Activated CD8-positive, alpha-beta memory T cell treated with anti-CD3 and anti-CD28 coated beads, Interleukin-2, amount 50 U/mL, for 4 hours (primary cell): ENCODE measurements around the gene ITGA8.
"Not testable (repeated sequence)": the region's sequence is repeated elsewhere in the genome, so short reads cannot be mapped to it uniquely, and the experiment has no call there.

Source experiments
- DNase-seq: peaks from one replicate; pipeline ENCODE4 v3.0.0-alpha.2; 2020

ITGA8 gene

GRCh38 chr10:15603446-15604011 lies 116.2 kb downstream of the ITGA8 start:
- DNase-seq: no peak

GRCh38 chr10:15601819-15602218 lies 117.9 kb downstream of the ITGA8 start:
- no peak for DNase-seq

- no peak for DNase-seq
Measured at GRCh38 chr10:15595260-15595659, 124.5 kb downstream of the ITGA8 start.

- DNase-seq: no peak
Measured at GRCh38 chr10:15591937-15592336, 127.8 kb downstream of the ITGA8 start.

GRCh38 chr10:15591431-15591830 lies 128.3 kb downstream of the ITGA8 start:
- no peak for DNase-seq

- no peak for DNase-seq
Measured at GRCh38 chr10:15588635-15589508, 130.8 kb downstream of the ITGA8 start.

DNA sequence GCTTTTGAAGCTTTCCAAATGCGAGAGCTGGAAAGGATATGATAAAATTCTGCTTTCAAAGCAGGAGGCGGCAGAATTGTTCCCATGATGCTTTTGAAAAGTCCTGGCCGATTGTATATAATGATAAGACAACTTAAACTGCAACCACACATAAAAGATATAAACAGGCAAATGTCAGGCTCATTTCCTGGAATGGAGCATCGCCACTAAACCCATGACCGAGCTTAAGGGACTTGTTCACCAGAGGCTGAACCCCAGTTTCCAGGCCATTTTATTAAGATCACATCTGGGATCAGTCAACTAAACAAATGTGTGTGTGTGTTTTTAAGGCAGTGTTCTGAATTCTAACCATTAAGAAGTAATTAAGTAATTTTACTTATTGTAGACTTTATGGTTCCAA lies 131.6 kb downstream of the ITGA8 start:
- no peak for DNase-seq

GRCh38 chr10:15587271-15587670 lies 132.5 kb downstream of the ITGA8 start:
- no peak for DNase-seq

- DNase-seq: no peak
Measured at GRCh38 chr10:15585303-15585715, 134.4 kb downstream of the ITGA8 start.

DNA sequence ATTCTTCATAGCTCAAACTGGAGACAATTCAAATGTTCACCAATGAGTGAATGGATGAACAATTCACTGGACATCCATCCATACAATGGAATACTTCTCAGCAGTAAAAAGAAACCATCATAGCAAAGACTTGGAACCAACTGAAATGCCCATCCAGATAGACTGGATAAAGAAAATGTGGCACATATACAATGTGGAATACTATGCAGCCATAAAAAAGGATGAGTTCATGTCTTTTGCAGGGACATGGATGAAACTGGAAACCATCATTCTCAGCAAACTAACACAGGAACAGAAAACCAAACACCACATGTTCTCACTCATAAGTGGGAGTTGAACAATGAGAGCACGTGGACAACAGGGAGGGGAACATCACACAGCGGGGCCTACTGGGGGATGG lies 136.8 kb downstream of the ITGA8 start:
- not testable (repeated sequence) for DNase-seq

GRCh38 chr10:15579605-15580004 lies 140.1 kb downstream of the ITGA8 start:
- DNase-seq: no peak

DNA sequence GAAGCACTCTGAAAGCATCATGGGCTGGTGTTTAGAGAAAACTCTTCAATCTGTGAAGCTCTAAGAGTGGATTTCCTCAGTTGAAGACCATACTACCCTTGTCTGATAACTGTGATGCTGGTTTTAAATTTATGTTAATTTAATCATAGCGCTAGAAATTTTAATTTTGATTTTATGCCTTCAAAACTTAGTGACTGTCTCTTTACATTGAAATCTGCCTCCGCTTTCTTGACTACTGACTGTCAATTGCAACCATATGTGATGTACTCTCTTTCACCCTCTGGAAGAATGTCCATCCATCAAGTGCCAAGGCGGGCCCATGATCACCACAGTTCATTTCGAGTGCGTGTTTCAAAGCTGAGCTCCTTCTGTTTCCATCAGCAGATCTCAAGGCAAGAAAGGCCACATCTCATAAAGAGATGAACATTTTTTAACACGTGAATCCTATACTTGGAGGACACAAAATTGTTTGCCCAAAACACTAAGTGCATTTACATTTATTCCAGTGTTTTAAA lies 147.1 kb downstream of the ITGA8 start:
- DNase-seq: no peak

DNA sequence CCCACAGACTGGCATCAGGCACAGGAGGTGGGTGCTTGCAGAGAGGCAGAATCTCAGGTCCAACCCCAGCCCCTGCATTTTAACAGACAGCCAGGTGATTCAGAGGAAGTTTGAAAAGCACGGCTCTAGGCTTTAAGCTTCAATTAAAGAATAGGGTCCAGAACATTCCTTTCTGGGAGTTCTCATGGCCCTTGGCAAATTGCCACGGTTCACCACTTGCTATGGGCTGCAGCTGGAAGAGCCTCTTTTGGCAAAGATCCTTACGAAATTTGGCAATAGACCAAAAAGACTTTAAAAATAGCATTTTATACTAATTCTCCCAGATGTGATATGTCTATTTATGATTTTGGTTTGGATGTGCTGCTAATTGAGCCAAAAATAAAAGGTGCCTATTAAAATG lies 148.1 kb downstream of the ITGA8 start:
- no peak for DNase-seq

DNA sequence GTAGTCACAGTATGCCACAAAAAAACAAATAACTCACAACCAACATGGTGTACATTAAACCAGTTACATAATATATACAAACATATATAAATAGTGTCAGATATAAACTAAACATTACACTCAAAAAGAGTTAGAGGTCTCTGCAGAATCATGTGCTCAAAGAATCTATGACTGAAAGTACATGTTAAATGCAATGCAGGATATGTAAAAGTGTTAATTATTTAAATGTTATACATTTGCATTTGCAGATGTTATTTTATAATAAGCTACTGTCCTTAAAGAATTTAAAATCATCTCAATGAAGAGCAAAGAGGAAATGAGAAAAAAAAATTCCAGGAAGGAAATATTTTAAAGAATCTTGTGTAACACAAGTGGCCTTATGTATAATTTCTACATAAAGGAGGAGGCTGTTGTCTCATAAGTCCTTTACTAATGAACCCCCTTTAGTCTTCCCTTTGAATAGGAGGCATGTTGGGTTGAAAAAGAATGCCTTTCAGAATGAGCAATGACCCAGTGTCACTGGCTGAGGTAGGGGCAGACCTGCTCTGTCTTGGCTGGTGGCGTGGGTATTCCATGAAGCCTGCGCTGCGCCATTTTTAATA lies 148.9 kb downstream of the ITGA8 start:
- no peak for DNase-seq

DNA sequence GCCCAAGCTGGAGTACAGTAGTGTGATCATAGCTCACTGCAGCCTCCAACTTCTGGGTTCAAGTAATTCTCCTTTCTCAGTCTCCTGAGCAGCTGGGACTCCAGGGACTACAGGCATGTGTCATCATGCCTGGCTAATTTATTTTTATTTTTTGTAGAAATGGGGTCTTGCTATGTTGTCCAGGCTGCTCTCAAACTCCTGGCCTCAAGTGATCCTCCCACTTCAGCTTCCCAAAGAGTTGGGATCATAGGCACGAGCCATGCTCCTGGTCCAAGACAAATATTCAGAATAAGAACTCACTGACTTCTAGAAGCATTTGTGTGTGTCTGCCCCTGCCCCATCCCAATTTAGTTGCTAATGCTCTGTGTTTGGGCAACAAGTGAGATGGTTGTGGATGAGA lies 151.8 kb downstream of the ITGA8 start:
- DNase-seq: no peak

DNA sequence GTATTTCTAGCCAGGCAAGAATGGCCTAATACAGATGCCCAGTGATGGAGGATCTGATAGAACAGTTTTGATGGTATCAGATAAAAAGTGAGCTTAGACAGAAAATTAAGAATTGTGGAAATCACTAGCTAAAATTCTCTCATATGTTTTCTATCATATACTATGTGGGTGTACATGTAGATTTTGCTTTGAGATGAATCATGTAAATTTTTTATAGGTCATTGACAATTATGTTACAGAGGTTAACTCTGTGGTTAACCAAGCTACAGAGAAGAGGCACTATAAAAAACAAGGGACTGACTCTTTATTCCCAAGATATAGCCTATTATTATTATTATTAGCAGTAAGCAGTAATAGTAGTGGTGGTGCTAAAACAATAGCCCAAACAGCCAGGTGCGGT lies 156.5 kb downstream of the ITGA8 start:
- no peak for DNase-seq

DNA sequence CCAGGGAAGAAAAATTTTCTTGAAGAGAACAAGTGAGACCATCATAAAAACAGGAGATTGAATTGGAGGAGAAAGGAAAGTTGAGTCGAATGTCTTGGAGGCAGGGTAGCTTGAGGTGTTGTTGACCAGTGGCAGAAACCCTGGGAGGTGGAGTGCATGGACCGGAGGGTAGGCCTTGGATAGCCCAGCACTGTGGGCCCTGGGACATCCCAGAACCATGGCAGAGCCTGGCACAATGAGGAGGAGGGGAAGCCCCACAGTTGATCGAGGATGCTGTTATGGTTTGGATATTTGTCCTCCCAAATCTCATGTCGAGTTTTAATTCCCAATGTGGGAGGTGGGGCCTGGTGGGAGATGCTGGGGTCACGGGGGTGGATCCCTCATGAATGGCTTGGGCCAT lies 157.1 kb downstream of the ITGA8 start:
- DNase-seq: no peak

GRCh38 chr10:15562116-15562515 lies 157.6 kb downstream of the ITGA8 start:
- no peak for DNase-seq

GRCh38 chr10:15558136-15558535 lies 161.6 kb downstream of the ITGA8 start:
- DNase-seq: no peak

- not testable (repeated sequence) for DNase-seq
Measured at GRCh38 chr10:15557168-15557567, 162.6 kb downstream of the ITGA8 start.

DNA sequence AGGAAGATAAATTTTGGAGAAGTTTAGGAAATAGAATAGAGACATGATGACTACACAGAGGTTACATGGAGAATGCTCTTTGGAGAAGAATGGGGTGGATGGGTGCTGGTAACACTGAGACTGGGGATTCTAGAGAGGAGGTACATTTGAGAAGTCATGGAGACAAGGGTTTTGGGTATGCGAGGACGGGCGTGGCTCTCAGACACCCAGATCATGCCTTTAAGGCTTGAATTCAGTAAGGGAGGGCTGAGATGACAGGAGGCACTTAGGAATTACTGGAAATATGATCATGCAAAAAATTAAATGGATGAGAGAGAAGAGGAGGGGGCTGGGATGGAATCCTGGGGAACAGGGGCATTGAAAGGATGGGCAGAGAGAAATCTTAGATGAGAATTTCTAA lies 168.8 kb downstream of the ITGA8 start:
- DNase-seq: no peak

GRCh38 chr10:15548331-15548730 lies 171.4 kb downstream of the ITGA8 start:
- DNase-seq: no peak

GRCh38 chr10:15546606-15547005 lies 173.1 kb downstream of the ITGA8 start:
- DNase-seq: no peak

GRCh38 chr10:15545884-15546283 lies 173.8 kb downstream of the ITGA8 start:
- no peak for DNase-seq
